ENCODE data around the gene FAM124A.

FAM124A gene

DNA sequence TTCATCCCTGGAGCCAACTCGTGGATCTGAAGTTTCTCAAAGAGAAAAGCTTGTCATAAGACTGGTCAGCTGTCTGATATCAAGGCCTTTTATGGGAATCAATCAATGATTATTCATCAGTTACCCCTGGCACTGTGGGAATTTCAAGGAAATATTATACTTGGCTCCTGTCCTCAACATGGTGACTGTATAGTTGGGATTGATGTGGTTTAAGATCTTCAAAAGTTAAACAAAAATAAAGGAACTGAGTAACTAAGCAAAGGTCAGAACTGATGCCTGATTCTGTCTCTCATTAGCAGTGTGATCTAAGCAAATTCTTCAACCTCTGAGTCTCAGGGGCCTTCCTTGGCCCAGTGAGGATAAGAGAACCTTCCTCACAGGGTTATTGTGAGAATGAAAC lies 95.1 kb downstream of the FAM124A start:
- DNase-seq: no peak

DNA sequence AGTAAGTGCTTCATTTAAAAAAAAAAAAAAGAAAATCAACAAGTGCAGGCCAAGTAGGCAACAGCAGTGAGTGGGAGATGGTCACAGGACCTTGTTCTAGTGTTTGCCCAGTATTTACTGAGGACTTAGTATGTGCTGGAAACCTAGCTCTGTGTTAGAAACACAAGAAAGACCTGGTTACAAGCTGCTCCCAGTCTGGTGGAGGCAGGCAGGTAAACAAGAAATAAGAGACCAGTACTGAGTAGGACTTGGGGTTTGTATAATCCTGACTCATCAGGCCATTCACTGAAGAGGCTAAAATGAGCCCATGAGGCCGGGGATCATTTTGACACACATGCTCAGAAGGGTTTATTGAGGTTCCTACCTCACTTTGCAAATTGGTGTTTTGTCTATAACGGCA lies 95.8 kb downstream of the FAM124A start:
- DNase-seq: no peak

DNA sequence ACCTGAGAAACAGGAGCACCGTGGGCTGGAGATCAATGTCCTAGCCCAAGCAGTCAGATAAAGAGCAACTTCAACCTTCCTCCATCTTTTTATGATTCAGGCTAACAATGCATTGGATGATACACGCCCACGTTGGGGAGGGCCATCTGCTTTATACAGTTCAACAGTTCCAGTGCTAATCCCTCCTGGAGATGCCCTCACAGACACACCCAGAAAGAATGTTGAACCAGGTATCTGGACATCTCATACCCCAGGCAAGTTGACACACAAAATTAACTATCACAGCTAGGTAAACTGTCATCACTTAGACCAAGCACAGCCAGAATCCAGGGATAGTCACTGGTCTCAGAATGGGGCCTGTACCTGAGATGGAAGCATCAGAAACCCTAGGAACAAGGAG lies 96.7 kb downstream of the FAM124A start:
- no peak for DNase-seq

DNA sequence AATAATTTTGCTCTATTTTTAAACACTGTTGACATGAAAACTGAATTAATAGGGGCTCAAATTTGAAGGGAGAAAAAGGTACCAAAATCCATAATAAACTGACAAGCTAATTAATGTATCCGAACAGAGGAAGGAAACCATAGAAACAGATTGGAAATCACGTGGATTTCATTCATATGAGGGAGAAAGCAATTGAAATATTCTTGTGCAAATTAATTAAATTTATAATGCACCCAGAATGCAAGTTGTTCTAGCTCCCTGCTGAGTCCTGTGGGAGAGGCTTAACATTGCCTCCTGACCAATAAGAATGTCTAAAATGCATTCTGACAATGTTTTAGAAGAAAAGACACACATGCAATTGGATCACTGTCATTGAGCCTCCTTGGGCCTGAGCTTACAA lies 99.6 kb downstream of the FAM124A start:
- no peak for DNase-seq

DNA sequence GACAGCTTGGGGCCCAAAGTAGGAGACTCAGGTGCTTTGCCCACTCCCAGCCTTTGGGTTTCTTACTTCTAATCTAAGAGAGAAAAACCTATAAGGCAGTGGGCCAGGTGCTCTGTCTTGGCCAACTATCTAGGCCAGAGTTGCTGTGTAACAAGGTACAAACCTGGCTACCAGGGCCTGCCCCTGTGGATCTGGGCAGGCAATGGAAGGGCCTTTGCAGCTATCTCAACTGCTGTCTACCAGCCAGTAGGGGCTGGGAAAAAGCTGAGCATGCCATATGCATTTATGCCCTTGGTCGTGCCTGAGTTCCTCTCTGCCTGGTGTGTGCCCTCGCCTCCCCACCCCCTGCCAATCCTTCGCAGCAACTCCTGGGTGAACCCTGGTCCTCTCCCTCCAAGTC lies 100.6 kb downstream of the FAM124A start:
- DNase-seq: no peak

DNA sequence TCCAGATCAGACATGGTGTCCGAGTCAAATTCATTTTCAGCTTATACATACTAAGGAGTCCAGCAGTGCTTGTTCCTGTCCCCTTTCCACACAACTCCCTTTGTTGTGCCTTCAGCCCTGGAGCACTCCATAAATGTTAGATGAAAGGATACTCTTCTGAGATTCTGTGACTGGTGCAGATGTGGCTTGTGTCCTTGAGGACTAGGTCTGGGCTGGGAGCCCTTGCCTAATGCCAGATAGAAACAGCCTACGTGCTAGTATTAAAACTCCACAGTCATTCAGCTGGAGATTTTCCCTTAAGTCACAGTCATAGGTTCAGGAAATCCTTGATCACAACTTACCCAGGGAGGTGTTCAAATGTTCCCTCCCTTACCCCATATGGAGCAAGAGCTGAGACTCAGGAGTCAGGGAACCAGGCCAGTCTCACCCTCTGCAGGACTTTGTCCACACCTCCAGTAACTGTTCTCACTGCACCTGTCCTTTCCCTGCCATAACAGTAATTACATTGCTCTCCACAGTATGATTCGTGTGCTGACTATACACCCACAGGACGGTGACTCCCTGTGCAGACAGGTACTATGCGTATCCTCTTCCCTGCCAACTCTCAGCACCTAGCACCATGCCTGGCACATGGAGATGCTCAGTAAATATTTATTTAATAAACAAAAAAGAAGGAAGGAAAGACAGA lies 101.8 kb downstream of the FAM124A start:
- DNase-seq: no peak

DNA sequence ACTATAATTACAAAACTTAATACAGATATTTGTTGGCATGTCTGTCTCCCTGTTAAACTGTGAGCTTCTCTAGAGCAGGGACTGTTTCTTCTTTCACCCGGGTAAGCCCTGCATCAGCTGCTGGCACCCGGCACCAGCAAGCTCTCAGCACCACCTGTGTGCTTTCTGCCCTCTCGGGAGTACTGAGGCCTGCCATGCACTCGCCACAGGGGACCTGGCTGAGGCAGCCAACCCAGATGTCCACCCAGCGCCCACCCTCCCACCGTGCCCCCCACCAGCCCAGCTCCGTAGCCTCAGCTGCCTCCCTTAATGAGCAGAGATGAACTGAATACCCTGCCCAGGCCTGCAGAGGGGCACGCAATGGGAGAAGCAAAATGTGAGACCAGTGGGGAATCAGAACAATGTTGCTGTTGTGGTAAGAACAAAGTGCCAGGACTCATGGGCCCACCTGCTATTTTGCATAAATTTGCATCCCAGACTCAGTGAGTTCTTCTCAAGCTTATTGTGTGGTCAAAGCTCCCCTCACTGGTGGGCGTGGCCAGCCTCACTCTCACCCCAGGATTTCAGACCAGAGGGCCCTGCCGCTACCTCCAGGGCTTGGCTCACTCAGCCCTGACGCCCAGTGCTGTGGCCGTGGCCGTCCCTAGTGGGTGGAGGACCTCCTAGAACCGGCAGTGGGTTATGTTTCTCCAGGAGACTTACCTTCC lies 102.7 kb downstream of the FAM124A start:
- DNase-seq: no peak

DNA sequence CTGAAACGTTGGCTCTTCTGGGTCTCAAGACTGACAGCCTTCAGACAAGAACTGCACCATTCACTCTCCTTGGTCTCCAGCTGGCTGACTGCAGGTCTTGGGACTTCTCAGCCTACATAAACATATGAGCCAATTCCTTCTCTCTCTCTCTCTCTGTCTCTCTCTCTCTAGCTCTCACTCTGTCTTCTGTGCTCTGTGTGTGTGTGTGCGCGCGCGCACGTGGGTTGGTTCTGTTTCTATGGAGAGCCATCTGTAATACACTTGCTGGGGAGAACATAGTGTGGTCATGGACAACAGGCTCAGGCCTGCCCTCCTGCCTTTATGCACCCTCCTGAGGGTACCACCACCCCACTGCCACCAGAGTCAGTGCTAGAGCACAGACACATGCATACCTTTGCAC lies 103.6 kb downstream of the FAM124A start:
- no peak for DNase-seq

DNA sequence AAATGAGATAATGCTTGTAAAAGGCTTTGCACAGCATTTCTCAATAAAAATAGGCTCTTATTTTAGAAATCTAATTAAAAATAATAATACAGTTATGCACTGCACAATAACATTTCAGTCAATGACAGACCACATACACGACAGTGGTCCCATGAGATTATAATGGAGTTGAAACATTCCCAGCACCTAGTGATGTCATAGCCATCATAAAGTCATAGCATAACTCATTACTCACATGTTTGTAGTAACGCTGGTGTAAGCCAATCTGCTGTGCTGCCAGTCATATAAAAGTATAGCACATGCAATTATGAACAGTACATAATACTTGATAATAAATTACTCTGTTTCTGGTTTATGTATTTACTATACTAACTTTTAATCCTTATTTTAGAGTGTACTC lies 104.6 kb downstream of the FAM124A start:
- no peak for DNase-seq

DNA sequence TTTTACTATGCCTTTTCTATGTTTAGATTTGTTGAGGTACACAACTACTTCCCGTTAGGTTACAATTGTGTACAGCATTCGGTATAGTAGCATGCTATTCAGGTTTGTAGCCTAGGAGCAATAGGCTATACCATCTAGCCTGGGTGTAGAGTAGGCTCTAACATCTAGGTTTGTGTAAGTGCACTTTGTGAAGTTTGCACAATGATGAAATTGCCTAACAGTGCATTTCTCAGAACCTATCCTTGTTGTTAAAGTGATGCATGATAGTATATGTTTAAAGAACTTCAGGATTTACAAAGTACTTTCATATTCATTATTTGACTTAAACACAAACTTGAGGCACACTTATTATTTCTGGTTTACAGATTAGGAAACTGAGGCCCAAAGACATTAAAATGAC lies 105.8 kb downstream of the FAM124A start:
- DNase-seq: no peak

DNA sequence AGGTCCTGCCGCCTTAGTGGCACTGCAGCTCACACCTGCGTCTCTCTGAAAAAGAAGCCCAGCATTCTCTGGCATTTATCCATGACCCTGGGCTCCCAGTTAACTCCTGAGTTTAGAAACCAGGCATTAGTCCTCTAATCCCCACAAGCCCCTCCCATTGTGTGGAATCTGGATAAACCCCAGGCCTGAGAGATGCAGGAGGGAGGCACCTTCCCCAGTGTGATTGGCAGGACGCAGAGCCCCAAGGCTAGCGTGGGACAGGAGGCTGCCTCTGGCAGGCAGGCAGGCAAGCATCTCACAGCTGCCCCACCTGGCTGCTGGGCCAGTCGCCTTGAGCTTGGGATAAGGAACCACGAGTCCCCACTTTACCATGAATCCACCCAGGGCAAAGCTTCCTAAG lies 106.3 kb downstream of the FAM124A start:
- DNase-seq: no peak

DNA sequence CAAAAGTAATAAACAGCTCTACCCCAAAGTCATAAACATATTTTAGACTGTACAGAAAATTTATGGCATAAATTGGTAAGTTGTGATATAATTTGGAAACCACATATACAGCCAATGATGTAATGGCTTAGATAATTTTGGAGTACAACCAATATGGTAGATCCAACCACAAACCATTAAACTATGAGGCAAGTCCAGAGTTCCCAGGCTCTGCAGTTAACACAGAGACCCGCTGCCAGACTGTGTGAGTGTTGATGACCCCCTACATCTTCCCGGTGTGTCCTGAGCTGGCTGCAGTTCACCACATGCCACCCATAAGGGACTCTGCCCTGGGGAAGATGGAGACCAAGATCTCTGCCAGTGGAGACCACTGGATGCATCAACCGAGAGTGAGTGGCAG lies 107.4 kb downstream of the FAM124A start:
- DNase-seq: no peak

DNA sequence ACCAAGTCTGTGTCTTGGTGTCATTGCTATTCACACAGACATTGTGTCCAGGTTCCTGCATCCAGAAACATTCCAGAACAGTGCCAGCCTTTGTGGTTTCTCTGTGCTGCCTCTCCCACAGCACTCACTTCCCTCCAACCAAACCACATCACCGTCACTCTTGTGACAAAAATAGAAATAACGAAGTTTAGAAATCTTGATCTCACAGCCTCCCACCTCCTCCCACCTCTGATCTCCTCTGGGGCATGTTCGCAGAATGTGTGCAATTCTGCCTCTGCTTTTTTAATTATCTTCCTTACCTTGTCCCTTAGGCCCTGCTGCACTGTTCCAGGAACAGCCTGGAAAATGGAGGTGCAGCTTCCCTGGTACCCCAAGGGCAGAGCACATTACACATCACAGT lies 108.6 kb downstream of the FAM124A start:
- DNase-seq: no peak

DNA sequence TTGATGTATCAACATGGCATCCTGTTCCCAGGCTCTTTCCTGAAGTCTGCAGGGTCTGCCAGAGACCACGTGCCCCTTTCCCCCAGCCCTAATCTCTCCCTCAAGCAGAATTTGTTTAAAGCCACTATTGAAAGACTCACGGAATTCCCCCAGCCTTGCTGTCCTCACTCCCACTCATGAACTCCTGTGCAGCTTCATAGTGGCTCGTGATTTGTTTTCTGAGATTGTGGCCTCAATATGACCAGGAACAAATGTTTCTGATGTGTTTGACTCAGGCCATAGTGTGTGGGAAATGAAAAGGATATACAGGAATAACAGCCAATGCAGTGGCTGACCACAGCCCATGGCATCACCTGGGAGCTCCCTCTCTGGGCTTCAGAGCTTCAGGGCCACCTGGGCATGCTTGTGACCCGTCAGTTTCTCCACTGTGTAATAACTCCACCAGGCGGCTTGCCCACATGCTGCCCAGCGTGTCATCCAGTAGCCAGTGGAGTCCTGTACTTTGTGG lies 109.2 kb downstream of the FAM124A start:
- DNase-seq: no peak

DNA sequence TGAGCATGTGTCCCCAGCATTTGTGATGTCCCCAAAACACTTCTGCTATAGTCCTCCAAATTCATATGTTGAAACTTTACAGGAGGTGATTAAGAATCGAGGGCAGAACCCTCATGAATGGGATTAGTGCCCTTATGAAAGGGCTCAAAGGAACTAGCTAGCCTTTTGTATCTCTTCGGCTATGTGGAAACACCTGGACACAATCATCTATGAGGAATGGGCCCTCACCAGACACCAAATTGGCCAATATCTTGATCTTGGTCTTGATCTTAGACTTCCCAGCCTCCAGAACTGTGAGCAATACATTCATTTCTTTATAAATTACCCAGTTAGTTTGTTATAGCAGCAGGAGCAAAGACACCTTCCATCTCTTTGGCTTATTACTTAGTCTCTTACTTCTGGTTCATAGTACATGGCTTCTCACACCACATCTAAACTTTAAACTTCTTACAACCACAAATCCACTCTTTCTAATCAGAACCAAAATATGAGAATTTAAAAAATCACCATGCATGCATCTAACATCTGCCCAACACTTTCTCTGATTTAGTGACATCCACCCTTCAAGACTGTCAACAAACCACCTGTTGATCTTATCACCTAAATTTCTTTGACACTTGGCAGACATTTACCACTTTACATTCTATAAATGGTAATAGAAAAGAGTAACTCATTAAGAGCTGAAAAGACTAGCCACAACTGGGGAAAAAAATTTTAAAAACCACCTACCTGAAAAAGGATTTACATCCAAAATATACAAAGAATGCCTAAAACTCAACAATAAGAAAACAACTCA lies 110.6 kb downstream of the FAM124A start:
- DNase-seq: no peak

DNA sequence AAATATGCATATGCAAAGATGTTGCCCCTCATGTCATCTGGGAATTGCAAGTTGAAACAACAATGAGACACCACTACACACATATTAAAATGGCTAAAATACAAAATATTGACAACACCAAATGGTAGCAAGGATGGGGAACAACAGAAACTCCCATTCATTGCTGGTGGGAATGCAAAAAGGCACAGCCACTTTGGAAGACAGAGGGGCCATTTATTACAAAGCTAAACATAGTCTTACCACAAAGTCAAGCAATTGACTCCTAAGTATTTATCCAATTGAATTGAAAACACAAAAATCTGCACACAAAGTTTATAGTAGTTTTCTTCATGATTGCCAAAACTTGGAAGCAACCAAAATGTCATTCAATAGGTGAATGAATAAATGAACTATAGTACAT lies 111.2 kb downstream of the FAM124A start:
- no peak for DNase-seq

DNA sequence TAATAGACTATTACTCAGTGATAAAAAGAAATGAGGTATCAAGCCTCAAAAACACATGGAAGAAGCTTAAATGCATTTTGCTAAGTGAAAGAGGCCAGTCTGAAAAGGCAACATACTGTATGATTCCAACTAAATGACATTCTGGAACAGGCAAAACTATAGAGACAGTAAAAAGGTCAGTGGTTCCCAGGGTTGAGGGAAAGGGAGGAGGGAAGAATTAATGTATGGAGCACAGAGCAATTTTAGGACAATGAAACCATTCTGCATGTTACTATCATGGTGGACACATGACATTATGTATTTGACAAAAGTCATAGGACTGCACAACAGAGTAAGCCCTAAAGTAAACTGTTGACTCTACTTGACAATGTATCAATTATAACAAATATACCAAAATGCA lies 111.6 kb downstream of the FAM124A start:
- DNase-seq: no peak
